GM19025 (cell line): Measurements from ENCODE around the gene ADAMTSL4.
A peak's percentile ranks its signal among the peaks of the same experiment; 100 is the strongest.
"Not testable (repeated sequence)": the region's sequence is repeated elsewhere in the genome, so short reads cannot be mapped to it uniquely, and the experiment has no call there.

ENCODE experiments used
- ATAC-seq: cut with Tn5 transposase; IDR thresholded peaks from one replicate; pipeline ENCODE4 v1.9.1; 2021; ENCODE audit warnings: mild to moderate bottlenecking, low read depth, moderate library complexity; ENCODE audit not compliant: unreplicated experiment

The ADAMTSL4 gene

GRCh38 chr1:150565240-150565991 lies 16.2 kb downstream of the ADAMTSL4 start:
- not testable (repeated sequence) for ATAC-seq

DNA sequence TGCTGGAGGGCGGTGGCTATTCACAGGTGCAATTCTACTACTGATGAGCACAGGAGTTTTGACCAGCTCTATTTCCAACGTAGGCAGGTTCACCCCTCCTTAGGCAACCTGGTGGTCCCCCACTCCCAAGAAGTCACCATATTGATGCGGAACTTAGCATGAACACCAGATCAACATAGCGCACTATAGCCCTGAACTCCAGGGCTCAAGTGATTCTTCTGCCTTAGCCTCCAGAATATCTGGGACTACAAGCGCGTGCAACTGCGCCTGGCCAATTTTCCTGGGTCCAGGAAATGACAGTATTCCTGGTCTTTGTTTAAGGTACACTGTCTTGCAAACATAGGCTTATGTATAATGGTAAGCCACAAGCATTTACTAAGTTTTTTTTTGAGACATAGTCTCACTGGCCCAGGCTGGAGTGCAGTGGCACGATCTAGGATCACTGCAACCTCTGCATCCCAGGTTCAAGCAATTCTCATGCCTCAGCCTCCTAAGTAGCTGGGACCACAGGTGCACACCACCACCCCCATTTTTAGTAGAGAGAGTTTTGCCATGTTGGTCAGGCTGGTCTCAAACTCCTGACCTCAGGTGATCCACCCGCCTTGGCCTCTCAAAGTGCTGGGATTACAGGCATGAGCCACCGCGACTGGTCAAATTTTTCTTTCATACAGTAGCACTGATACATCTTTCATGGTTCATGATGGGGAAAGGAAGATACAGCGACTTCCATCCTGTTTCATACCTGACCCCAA lies 17.6 kb downstream of the ADAMTSL4 start:
- no peak for ATAC-seq

DNA sequence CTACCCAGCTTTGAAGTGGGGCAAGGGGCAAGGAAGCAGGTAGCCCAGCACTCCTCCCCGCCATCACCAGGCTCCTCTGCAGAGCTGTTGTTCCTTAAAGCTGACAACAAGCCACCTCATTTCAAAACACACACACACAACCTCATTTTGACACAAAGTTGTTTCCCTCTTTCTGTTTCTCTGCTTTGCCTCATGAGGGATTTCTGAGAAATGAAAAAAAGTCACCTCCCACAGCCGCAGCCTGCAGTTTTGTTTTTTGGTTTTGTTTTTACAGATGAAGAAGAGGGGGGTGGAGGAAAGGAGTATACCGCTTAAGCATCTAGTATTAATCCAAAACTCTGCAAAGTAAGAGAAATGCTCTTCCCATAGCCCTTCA lies 18.1 kb downstream of the ADAMTSL4 start:
- peak; percentile 28 for ATAC-seq

DNA sequence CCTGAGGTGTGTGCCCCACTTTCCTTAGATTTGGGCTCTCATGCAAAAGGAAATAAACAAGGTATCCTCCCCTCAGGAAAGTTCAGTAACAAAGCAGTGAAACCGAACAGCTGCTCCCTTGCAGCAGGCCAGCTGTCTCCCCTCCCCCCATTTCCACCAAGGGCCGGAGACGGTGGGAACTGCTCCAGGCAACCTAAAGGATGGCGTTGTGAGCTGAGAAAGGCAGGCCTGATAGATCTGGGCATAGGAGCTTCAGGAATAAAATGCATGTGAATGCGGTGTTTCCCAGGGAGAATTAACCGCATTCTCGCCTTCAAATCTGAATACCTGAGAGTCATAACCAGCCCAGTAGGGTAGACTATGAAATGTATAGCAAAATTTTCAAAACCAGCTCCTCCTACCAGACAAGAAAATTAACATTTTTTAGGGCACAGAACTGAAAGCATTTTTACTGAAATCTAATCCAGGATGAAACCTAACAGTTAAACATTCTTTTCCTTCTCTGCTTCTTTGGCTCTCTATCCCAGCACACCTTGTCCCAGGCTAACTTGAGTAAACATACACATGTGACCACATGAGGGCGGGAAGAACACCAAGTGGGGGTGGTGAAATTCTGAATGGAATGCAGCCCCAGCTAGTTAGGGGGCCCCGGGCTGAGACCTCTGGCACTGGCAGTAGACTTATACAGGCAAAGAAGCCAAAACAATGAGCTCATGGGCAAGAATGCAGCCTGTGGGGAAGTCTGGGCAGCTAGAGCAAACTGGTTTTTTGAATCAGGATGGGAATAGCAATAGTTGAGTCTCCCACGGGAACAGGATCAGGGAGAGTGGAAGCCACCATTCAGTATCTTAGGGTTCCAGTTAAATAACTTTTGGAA lies 18.7 kb downstream of the ADAMTSL4 start:
- ATAC-seq, result peak; percentile 10

DNA sequence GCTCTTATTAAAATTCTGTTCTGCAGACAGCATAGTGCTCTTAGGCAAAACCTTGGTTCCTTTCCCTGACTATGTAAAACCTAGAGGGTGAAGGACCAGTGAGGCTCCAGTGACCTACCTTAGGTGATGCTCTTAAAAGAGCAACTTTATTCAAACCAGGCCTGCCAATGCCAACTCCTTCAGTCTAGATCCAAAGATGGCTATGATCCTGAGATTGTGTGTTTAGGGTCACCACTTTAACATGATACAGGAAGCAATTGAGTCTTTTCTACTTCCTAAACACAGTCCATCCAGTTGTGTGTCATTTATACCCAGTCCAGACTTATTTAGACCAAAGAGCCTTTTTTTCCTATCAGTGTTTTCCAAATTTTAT lies 19.4 kb downstream of the ADAMTSL4 start:
- ATAC-seq, result no peak

DNA sequence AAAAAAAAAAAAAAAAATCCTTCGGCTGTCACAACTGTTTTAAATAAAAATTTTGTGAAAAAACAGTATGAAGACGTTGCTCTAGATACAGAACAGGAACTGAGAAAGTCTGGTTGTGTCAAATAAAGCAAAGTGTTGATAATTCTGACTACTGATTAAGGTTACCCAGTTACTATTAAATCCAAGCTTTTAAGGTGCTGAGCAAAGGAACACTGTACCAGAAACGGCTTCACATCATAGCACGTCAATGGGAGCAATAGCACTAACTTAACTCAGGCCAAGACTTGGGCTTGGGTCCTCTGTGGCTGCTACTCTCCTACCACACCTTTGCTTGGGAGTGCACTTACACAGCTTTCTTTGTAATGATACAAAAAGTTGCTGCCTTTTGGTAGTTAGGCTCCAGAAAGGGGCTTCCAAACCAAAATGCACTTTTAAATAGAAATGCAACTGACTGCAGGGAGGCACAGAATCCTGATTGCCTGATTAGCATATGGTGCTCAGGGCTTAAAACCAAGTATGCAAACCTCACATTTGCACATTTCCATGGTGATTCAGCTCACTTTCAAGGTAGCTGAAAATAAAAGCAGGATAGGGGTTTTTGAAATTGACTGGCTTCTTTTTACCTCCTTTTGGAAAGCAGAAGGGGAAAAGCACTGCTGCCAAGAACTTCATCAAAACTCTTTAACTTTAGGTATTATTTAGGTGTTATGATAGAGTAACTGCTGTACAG lies 23.9 kb downstream of the ADAMTSL4 start:
- no peak for ATAC-seq

- ATAC-seq, result not testable (repeated sequence)
These were observed 24.5 kb downstream of the ADAMTSL4 start for GRCh38 chr1:150573648-150574071.

DNA sequence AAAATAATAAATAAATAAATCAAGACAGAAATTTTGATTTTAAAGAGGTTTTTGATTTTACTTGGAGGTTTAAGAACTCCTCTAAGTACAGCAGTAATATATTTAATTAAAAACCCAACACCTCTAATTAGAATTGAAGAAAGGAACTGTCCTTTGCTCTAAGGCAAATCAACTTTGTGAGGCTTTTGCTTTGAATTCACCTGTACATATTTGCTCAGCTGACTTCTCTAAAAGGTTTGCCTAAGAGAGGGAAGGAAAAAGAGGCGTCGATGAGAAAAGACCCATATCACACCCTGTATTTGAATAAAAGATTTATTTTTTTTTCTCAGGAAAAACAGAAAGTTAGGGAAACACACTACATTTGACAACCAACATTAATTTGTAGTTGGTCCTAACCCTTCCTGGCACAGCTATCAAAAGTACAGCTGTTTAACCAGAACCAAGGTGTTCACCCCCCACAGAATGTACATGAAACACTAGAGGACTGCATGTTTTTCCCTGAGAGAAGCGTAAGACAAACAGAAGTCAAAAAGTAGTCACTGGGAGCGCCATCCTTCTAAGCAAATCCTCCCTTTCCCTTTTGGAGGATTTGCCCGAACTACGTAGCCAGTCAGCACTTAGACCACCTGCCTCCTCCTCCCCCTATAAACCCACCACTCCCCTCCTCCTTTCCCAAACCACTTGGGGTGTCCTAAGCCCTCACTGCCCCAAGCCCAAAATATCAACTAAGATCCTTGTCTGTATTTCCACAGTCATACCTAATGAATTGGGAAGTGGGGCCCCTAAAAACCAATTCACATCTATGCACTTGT lies 25.3 kb downstream of the ADAMTSL4 start:
- no peak for ATAC-seq

GRCh38 chr1:150575072-150575489 lies 25.9 kb downstream of the ADAMTSL4 start:
- no peak for ATAC-seq

DNA sequence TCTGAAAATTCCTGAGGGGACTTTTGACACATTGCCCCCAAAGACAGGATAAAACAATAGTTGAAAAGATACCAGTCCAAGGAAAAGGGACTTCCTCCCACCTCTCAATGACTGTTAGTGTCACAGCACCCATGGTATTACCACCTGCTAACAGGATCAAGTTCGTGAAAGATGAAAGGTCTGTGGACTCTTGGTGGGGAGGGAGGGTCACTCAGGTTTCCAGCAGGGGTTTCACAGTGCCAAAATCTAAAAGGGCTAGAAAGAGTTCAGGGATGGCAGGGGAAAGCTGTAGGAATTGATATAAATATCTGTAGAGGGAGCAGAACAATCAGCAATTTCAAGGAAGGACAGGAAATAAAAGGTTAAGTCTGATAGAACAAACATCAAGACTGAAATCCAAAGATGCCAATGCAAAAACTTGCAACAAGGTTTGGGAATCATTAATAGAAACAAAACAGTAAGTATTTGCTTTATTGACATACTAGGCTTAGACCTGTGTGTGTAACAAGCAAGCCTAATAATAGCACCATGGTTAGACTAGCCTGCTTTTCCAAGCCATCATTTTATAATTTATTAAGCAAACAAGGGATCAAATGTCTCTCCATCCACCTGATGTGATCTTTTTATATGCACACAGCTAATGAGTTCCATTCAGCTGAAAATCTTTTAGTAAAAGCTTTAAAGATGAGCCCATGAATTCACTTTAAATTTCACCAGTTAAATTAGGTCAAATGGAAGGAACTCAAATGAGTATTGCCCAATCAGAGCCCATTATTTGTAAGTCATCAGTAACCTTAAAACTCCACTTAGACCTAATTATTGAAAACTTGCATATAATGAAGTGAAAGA lies 26.5 kb downstream of the ADAMTSL4 start:
- ATAC-seq, result no peak

DNA sequence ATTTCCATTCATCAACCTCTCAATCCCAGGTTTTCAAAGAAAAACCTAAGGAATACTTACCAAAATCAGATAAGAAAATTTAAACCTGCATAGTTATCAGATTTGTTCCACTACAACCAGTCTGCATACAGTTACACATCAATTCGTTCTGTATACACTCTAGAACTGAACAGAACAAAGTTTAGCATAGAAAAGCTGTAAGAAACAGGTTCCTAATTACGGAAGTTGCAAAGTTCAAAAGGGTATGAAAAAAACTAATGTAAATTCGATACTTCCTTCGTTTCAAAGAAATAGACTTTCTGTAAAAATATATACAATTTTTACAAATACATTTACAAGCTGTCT lies 27.1 kb downstream of the ADAMTSL4 start:
- ATAC-seq, result no peak

GRCh38 chr1:150576794-150577556 lies 27.8 kb downstream of the ADAMTSL4 start:
- ATAC-seq, result no peak

DNA sequence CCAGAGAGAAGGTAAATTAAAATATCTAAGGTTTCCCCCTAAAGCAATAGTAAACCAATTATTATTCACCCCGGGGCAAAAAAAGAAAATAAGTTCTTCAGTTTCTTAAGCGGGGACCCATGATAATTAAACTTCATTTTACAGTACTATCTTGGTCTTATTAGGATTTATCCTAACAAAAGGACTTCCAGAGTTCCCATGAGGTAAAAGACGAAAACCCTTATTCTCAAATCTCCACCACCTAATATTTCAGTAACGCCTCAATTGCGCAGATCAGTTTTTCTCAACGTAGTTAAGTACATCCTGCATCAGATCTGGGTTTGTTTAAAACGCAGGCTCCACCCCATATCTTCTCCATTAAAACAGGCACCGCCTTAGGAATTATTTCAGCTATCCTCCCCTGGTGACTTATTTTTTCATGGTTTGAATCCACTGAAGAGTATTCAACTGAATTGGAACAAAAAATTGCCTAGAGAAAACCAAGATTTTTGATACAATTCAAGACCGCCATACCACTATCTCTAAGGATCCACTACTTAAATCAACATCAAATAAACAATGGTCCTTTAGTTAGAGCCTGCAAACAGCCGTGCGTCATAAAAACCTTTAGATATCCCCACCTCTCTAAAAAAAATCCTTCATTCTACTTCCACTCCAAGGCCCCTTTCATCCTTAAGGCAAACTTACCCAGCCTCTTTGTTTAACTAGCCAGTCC lies 28.5 kb downstream of the ADAMTSL4 start:
- no peak for ATAC-seq

DNA sequence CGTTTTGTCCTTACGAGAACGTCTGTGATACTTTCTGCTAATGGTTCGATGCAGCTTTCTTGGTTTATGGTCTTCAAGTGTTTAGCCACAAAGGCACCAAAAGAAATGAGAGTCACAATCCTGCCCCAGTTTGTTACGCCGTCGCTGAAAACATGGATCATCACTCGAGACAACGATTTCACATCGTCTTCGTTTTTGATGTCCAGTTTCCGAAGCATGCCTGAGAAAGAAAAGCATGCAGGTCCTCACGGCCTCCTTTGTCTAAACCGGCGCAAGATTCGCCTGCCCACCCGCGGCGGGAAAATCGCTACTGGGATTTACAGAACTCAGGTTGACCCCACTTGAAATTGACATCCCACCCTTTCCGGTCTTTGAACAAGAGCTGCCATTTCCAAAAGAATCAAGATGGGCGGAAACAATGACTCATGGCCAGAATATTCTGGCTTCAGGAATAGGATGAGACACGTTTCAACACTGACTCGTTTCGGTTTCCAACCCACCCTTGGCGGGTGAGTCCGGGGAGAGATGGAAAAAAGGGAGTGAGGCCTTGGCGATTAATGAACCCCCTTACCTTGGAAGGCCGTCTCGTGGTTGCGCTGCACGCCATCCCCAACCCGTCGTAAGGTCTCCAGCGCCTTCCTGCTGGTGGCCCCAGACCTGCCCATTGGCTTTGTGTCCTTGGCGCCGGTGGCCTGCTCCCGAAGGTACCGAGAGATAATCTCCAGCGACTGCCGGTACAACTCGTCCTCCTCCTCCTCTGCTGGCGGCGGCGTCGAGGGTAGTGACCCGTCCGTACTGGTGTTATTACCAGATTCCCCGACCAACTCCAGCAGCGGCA lies 29.3 kb downstream of the ADAMTSL4 start:
- no peak for ATAC-seq

GRCh38 chr1:150579110-150579944 lies 30.1 kb downstream of the ADAMTSL4 start, which contains the start of gene MCL1:
TSS of gene MCL1 (minus strand) at chr1:150579610. CDS start at chr1:150579530, 80 bp downstream.
- ATAC-seq, result peak; percentile 81
